ENCODE results near the gene PAMR1. TPM values are rescaled to one million over a fixed set of nuclear protein-coding genes. Genes with fewer than 3 reads are reported as not detected.
"Not testable (repeated sequence)": the region's sequence is repeated elsewhere in the genome, so short reads cannot be mapped to it uniquely, and the experiment has no call there.

Gene PAMR1
- total RNA-seq, 2 experiments from 2014 or later: not detected

DNA sequence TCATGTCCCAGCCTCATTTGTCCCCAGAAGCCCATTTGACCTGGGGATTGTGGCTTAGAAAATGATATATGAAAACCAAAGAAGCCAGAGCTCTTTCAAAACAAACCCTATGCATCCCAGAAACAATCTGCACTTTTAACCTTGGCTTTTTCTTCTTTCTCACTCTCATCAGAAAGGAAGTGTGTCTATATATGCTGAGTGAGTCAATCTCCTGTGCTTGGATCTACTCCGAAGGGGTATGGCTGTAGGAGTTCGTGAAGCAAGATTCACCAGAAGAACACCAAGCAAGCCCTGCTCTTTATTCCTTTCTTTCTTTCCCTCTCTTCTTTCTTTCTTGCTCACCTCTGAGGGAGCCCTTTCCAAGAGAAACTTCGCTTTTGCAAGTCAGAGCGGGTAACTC lies 636 bp downstream of the PAMR1 start:
- no peak for DNase-seq
- H3K27ac Mint-ChIP-seq: no peak overlapping the region
- H3K4me3 Mint-ChIP-seq: no peak overlapping the region
- H3K9me3 Mint-ChIP-seq: no peaks in the 10 kb centered on the region
- no peaks in the 10 kb centered on the region for H3K36me3 Mint-ChIP-seq
- peaks cover 4% of the 10 kb centered on the region for H3K4me1 Mint-ChIP-seq
- H3K27me3 Mint-ChIP-seq: peaks cover 84% of the 10 kb centered on the region

DNA sequence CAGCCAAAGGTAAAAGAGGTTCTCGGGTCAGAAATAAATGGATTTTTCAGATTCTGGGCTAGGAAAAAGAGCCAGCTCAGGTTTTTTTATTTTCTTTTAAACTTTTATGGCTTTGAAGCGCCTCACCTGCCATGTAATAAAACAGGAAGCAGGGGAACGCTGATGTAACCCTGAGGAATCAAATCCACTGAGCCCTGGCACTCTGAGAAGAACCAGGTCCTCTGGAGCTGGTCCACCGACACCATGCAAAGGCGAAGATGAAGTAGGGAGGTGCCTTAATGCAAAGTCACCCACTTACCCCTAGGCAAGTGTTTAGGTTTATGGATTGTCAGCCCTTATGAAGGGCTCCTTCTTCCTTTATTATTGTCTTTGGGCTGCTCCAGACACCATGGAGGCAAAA lies 1.6 kb downstream of the PAMR1 start:
- peaks cover 83% of the 10 kb centered on the region for H3K27me3 Mint-ChIP-seq
- no peak for DNase-seq
- peaks cover 4% of the 10 kb centered on the region for H3K4me1 Mint-ChIP-seq
- H3K9me3 Mint-ChIP-seq: no peaks in the 10 kb centered on the region
- H3K36me3 Mint-ChIP-seq: no peaks in the 10 kb centered on the region
- no peak overlapping the region for H3K4me3 Mint-ChIP-seq
- no peak overlapping the region for H3K27ac Mint-ChIP-seq

DNA sequence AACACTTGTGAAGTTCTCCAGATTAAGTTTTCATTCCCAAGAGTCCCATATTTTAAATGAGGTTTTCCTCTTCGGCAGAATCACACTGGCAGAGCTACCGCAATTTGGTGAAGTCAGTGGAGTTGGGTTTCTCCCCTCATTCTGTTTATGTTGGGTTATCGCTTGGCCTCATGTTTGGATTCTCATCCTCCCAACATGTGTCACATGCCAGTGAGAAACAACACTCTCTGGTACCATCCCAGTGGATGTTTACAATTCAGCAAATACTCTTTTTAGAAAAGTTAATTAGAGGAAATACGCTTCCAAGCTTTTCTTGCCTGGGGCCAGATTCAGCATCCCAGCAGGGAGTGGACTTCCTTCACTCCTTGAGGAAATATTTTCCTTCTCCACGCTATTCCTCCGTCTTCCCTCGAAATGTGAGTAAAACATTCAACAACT lies 2.1 kb downstream of the PAMR1 start:
- Mint-ChIP-seq H3K4me3 (no peak overlapping the region), H3K4me1 (peaks cover 4% of the 10 kb centered on the region), H3K9me3 (no peaks in the 10 kb centered on the region), H3K27ac (no peak overlapping the region), H3K36me3 (no peaks in the 10 kb centered on the region), H3K27me3 (peaks cover 81% of the 10 kb centered on the region)
- no peak for DNase-seq

DNA sequence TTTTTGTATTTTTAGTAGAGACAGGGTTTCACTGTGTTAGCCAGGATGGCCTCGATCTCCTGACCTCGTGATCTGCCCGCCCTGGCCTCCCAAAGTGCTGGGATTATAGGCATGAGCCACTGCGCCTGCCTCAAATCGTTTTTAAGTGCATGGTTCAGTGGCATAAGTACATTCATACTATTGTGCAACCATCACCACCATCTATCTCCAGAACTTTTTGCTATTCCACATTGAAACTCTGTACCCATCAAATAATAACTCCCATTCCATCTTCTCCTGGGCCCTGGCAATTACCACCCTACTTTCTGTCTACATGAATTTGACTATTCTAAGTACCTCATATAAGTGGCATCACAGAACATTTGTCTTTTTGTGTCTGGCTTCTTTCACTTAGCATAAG lies 3.3 kb downstream of the PAMR1 start:
- H3K27ac Mint-ChIP-seq, H3K36me3 Mint-ChIP-seq, H3K9me3 Mint-ChIP-seq, H3K4me1 Mint-ChIP-seq, DNase-seq, H3K4me3 Mint-ChIP-seq: not testable (repeated sequence)
- H3K27me3 Mint-ChIP-seq: peaks cover 76% of the 10 kb centered on the region

DNA sequence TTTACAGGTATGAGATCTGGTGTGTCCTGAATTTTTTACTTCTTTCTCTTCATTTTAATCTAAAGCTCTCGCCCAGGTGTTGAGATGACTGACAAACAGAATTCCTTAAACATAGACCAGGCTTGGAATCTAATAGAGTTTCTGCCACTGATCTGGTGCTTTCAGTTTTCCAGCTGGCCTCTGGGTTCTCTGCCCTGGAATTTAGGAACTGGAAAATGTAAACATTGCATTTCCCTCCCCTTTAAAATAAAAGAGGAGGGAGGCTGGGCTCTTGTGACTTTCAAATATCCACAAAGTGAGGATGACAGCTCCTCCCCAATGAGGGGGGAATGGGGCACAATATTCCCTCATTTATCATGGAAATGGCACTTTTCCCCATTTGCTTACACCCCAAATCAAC lies 5.0 kb downstream of the PAMR1 start:
- Mint-ChIP-seq H3K4me1 (peaks cover 4% of the 10 kb centered on the region), H3K27ac (no peak overlapping the region), H3K4me3 (no peak overlapping the region), H3K9me3 (no peaks in the 10 kb centered on the region), H3K36me3 (no peaks in the 10 kb centered on the region), H3K27me3 (peaks cover 61% of the 10 kb centered on the region)
- DNase-seq: no peak

DNA sequence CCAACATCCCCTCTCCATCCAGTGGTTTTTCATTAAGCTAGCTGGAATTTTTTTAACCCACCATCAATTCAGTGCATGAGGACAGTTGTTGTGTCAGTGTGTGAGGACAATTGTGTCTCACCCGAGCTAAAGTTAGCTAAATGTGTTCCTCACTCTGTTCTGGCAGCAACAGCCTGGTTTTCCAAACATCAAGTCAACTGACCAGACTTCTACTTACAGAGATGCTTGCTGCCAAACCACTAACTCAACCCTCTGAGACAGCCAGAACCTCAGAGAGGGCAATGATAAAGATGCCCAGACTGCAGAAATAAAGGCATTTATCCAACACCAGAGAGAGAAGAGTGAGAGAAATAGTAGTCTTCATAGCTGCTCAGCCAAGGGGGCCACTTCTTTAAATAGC lies 6.7 kb downstream of the PAMR1 start:
- Mint-ChIP-seq H3K4me3 (no peak overlapping the region), H3K27me3 (peaks cover 45% of the 10 kb centered on the region), H3K4me1 (no peaks in the 10 kb centered on the region), H3K36me3 (no peaks in the 10 kb centered on the region), H3K9me3 (no peaks in the 10 kb centered on the region), H3K27ac (no peak overlapping the region)
- no peak for DNase-seq

DNA sequence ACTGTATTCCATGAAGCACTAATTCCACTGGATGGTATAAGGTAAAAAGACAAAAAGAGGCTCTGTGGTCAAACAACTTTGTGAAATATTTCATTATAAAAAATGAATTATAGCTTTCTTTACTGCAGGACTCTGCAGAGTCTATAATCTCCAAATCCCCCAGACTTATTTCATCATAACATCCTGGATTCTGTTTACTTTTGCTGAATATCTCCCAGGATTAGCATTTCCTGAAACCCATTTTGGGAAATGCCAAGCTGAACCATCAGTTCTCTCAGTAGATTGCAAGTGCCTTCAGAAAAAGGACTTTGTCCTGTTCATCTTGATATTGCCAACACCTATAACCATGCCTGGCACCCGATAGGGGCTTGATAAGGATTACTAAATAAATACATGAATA lies 7.9 kb downstream of the PAMR1 start:
- no peak overlapping the region for H3K4me3 Mint-ChIP-seq
- H3K27me3 Mint-ChIP-seq: peaks cover 33% of the 10 kb centered on the region
- no peak for DNase-seq
- H3K27ac Mint-ChIP-seq: no peak overlapping the region
- no peaks in the 10 kb centered on the region for H3K9me3 Mint-ChIP-seq
- no peaks in the 10 kb centered on the region for H3K36me3 Mint-ChIP-seq
- H3K4me1 Mint-ChIP-seq: no peaks in the 10 kb centered on the region

DNA sequence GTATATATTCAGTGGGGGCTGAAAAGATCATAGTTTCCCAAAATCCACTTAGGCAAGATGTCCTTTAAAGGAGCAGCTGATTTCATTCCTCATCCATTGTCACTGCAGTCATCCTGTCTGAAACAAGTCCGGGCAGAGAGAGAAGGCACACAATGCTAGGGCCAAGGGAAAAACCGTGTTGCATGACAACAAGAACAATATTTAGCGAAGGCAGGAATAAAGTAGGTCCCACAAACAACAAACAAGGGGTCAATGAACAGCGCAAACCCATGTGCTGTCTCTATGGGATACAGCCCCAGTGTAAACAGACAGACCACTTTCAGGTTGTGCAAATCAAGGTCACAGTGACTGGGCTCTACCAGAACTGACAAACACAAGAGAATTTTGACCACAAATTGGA lies 9.0 kb downstream of the PAMR1 start:
- no peak for DNase-seq
- no peaks in the 10 kb centered on the region for H3K9me3 Mint-ChIP-seq
- no peaks in the 10 kb centered on the region for H3K36me3 Mint-ChIP-seq
- no peaks in the 10 kb centered on the region for H3K4me1 Mint-ChIP-seq
- no peak overlapping the region for H3K27ac Mint-ChIP-seq
- peaks cover 32% of the 10 kb centered on the region for H3K27me3 Mint-ChIP-seq
- no peak overlapping the region for H3K4me3 Mint-ChIP-seq

DNA sequence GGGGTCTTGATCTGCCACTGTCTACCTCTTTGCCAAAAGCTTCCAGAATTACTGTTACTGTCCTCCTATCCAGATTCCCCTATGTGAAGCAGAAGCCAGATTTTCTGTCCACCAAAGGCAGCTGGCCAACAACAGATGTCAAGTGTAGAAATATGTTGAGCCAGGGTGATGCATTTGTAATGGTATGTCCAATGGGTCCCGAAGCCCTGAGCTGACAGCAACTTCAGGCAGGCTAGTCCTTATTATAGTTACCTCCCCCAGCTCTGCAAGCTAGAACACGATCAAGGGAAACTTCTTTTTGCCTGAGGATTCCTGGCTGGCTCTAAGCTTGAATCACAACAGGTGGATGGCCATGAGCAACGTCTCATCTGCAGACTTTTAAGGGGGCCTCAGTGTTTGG lies 10.2 kb downstream of the PAMR1 start:
- H3K4me1 Mint-ChIP-seq: no peaks in the 10 kb centered on the region
- no peaks in the 10 kb centered on the region for H3K36me3 Mint-ChIP-seq
- no peaks in the 10 kb centered on the region for H3K9me3 Mint-ChIP-seq
- peaks cover 32% of the 10 kb centered on the region for H3K27me3 Mint-ChIP-seq
- H3K27ac Mint-ChIP-seq: no peak overlapping the region
- H3K4me3 Mint-ChIP-seq: no peak overlapping the region
- DNase-seq: no peak

DNA sequence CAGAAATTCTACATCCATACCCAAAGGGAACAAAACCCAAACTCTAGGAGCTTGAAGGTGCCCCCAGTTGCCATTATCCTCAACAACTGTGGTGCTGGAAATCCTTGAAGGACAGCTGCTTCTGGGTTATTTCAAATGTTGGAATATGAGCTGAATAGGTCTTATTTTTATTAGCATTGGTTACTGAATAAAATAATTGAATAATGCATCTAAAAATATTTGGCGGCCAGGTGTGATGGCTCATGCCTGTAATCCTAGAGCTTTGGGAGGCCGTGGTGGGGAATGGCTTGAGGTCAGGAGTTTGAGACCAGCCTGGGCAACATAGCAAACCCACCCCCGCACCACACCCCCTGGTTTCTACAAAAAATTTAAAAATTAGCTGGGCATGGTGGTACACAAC lies 10.9 kb downstream of the PAMR1 start:
- no peaks in the 10 kb centered on the region for H3K9me3 Mint-ChIP-seq
- H3K4me1 Mint-ChIP-seq: no peaks in the 10 kb centered on the region
- no peaks in the 10 kb centered on the region for H3K36me3 Mint-ChIP-seq
- H3K4me3 Mint-ChIP-seq: no peak overlapping the region
- peaks cover 29% of the 10 kb centered on the region for H3K27me3 Mint-ChIP-seq
- no peak overlapping the region for H3K27ac Mint-ChIP-seq
- no peak for DNase-seq

DNA sequence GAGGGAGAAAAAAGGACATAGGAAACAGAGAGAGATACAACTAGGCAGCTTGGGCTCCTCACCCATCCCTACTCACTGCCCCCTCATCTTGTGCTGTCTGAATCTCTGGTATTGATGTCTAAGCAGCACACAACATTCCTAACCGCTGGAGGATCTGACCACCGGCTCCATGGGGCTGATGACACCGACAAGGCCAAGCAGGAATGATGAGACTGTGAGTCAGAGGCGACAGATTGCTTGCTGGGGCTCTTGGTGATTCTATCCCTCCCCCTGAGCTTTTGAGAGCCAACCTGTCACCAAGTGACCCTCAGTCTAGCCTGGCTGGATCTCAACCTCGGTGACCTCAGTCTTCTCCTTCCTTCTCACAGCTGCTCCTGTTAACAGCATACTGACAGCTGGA lies 13.8 kb downstream of the PAMR1 start:
- no peaks in the 10 kb centered on the region for H3K4me1 Mint-ChIP-seq
- no peaks in the 10 kb centered on the region for H3K9me3 Mint-ChIP-seq
- no peaks in the 10 kb centered on the region for H3K36me3 Mint-ChIP-seq
- no peak overlapping the region for H3K4me3 Mint-ChIP-seq
- no peak overlapping the region for H3K27ac Mint-ChIP-seq
- peaks cover 24% of the 10 kb centered on the region for H3K27me3 Mint-ChIP-seq
- DNase-seq: no peak

DNA sequence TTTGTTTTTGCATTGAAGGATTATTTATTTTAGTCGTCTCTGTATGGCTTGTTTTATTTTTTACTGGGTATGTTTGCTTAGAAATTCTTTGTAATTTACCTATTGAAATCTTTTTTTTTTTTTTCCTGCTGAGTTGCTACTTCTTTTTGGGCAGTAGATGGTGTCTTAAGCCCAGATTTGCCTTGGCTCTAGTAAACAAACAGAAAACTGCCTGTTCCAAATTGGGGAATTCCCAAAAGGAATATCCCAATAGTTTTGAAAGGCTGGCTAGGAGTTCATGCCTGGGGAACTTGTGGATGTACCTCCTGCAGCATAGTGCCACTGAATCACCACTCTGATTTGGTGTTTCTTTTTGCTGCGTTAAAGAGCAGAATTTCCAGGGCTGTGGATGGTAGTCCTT lies 17.7 kb downstream of the PAMR1 start:
- H3K27me3 Mint-ChIP-seq: peaks cover 31% of the 10 kb centered on the region
- no peak for DNase-seq
- H3K4me1 Mint-ChIP-seq: no peaks in the 10 kb centered on the region
- H3K4me3 Mint-ChIP-seq: no peak overlapping the region
- no peak overlapping the region for H3K27ac Mint-ChIP-seq
- peaks cover 8% of the 10 kb centered on the region for H3K9me3 Mint-ChIP-seq
- peaks cover 2% of the 10 kb centered on the region for H3K36me3 Mint-ChIP-seq

DNA sequence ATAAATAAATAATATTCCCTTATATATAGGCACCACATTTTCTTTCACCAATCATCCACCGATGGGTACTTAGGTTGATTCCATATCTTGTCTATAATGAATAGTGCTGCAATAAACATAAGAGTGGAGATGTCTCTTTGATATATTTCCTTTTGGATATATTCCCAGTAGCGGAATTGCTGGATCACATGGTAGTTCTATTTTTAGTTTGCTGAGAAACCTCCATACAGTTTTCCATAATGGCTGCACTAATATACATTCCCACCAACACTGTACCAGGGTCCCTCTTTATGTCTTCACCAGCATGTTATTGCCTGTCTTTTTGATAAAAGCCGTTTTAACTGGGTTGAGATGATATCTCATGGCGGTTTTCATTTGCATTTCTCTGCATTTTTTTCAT lies 23.6 kb downstream of the PAMR1 start:
- Mint-ChIP-seq H3K36me3 (peaks cover 2% of the 10 kb centered on the region), H3K4me1 (no peaks in the 10 kb centered on the region), H3K9me3 (peaks cover 8% of the 10 kb centered on the region), H3K27ac (no peak overlapping the region), H3K4me3 (no peak overlapping the region), H3K27me3 (peaks cover 8% of the 10 kb centered on the region)
- no peak for DNase-seq

DNA sequence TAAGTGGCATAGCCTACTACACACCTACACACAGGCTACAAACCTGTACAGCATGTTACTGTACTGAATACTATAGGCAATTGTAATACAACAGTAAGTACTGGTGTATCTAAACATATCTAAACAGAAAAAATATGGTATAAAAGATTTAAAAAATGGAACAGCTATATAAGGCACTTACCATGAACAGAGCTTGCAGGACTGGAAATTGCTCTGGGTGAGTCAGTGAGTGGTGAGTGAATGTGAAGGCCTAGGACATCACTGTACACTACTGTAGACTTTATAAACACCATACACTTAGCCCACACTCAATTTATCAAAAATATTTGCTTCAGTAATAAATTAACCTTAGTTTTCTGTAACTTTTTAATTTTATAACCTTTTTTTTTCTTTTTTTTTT lies 24.7 kb downstream of the PAMR1 start:
- no peaks in the 10 kb centered on the region for H3K36me3 Mint-ChIP-seq

DNA sequence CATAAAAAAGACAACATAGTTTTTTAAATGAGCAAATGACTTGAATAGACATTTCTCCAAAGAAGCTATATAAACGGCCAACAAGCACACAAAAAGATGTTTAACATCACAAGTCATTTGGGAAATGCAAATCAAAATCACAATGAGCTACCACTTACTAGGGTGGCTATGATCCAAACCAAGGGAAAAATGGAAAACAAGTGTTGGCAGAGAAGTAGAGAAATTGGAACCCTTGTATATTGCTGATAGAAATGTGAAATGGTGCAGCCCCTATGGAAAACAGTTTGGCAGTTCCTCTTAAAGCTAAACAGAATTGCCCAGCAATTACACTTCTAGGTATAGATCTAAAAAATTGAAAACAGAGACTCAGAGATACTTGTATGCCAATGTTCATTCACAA lies 29.0 kb downstream of the PAMR1 start:
- H3K4me3 Mint-ChIP-seq: no peak overlapping the region

More for the DNA sequence above, 24.7 kb downstream of the PAMR1 start:
- H3K4me3 Mint-ChIP-seq: no peak overlapping the region
- no peak overlapping the region for H3K27ac Mint-ChIP-seq
- DNase-seq: no peak
- no peaks in the 10 kb centered on the region for H3K4me1 Mint-ChIP-seq
- peaks cover 5% of the 10 kb centered on the region for H3K9me3 Mint-ChIP-seq
- peaks cover 4% of the 10 kb centered on the region for H3K27me3 Mint-ChIP-seq

DNA sequence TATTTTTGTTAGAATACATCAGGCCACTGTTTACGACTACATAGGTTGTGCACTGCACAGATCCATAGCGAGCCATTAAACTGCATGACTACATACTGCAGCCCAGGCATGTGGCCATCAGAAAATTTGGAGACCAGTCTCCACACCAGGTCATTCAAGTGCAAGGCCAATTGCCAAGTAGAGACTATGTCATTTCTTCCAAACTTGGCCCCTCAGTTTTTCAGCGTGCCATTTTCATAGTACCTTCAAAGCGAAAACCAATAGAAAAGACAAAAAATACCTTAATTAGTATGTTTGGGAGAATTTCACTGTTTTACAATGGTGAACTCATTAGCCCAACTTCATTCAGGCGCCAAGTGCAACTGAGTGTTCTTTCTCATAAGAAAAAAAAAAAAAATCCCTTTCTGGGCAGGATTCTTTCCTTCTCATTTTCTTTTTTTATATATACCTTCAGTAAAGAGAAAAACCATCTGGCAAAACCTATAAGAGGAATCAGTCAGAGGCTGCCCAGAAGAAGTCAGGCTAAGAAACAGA lies 30.4 kb downstream of the PAMR1 start:
- no peak overlapping the region for H3K4me3 Mint-ChIP-seq
- H3K9me3 Mint-ChIP-seq: no peaks in the 10 kb centered on the region
- no peak overlapping the region for H3K27ac Mint-ChIP-seq
- no peaks in the 10 kb centered on the region for H3K36me3 Mint-ChIP-seq
- DNase-seq: no peak
- H3K4me1 Mint-ChIP-seq: no peaks in the 10 kb centered on the region
- H3K27me3 Mint-ChIP-seq: no peaks in the 10 kb centered on the region

More for the DNA sequence above, 29.0 kb downstream of the PAMR1 start:
- Mint-ChIP-seq H3K4me1 (no peaks in the 10 kb centered on the region), H3K9me3 (no peaks in the 10 kb centered on the region), H3K36me3 (no peaks in the 10 kb centered on the region), H3K27me3 (no peaks in the 10 kb centered on the region), H3K27ac (no peak overlapping the region)
- DNase-seq: no peak
